Measurements from ENCODE around the gene TEK.
"Not testable (repeated sequence)": the region's sequence is repeated elsewhere in the genome, so short reads cannot be mapped to it uniquely, and the experiment has no call there.

Gene TEK

GRCh38 chr9:27086818-27087680 lies 22.0 kb upstream of the TEK start:
- TF ChIP-seq CTCF (conservative IDR thresholded peaks at IDR 0.05): no peak
- TF ChIP-seq ZFX (IDR thresholded peaks at IDR 0.05): no peak
- H3K27ac ChIP-seq: no peak overlapping the region

GRCh38 chr9:27088981-27089380 lies 20.0 kb upstream of the TEK start:
- no peak for TF ChIP-seq CTCF (conservative IDR thresholded peaks at IDR 0.05)
- no peak for TF ChIP-seq ZFX (IDR thresholded peaks at IDR 0.05)
- H3K27ac ChIP-seq: no peak overlapping the region

- TF ChIP-seq CTCF (conservative IDR thresholded peaks at IDR 0.05): no peak
- no peak for TF ChIP-seq ZFX (IDR thresholded peaks at IDR 0.05)
- no peak overlapping the region for H3K27ac ChIP-seq
These were observed 19.3 kb upstream of the TEK start for GRCh38 chr9:27089706-27090105.

GRCh38 chr9:27090231-27090630 lies 18.8 kb upstream of the TEK start:
- TF ChIP-seq CTCF (conservative IDR thresholded peaks at IDR 0.05) (no peak), ZFX (IDR thresholded peaks at IDR 0.05) (no peak)
- no peak overlapping the region for H3K27ac ChIP-seq

GRCh38 chr9:27090711-27091110 lies 18.3 kb upstream of the TEK start:
- no peak overlapping the region for H3K27ac ChIP-seq
- no peak for TF ChIP-seq CTCF (conservative IDR thresholded peaks at IDR 0.05)
- no peak for TF ChIP-seq ZFX (IDR thresholded peaks at IDR 0.05)

GRCh38 chr9:27092496-27092895 lies 16.5 kb upstream of the TEK start:
- H3K27ac ChIP-seq: not testable (repeated sequence)

GRCh38 chr9:27093384-27094067 lies 15.5 kb upstream of the TEK start:
- not testable (repeated sequence) for H3K27ac ChIP-seq

GRCh38 chr9:27094640-27095298 lies 14.3 kb upstream of the TEK start:
- no peak for TF ChIP-seq CTCF (conservative IDR thresholded peaks at IDR 0.05)
- no peak for TF ChIP-seq ZFX (IDR thresholded peaks at IDR 0.05)
- H3K27ac ChIP-seq: no peak overlapping the region
